ENCODE data around the gene HLA-DQB1.
A peak's percentile ranks its signal among the peaks of the same experiment; 100 is the strongest.
"Not testable (repeated sequence)": the region's sequence is repeated elsewhere in the genome, so short reads cannot be mapped to it uniquely, and the experiment has no call there.

The HLA-DQB1 gene

GRCh38 chr6:32666420-32667300 lies at the start of gene HLA-DQB1:
Gene HLA-DQB1, minus strand, starts transcription at chr6:32666657. Its CDS starts 50 bp downstream, at chr6:32666607.
- DNase-seq: peak; percentile 48

GRCh38 chr6:32713241-32713640 lies 46.8 kb upstream of the HLA-DQB1 start:
- no peak for DNase-seq

DNA sequence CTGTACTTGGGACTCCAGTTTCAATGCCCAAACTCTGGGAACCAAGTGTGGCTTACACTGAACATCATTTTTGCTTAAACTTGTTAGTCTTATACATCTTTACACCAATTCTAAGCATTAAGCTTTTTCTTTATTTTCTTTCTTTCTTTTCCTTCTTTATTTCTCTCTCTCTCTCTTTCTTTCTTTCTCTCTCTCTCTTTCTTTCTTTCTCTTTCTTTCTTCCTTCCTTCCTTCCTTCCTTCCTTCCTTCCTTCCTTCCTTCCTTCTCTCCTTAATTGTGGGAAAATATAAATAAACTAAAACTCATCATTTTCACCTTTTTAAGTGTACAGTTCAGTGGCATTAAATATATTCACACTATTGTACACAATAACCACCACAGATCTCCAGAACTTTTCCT lies 43.2 kb upstream of the HLA-DQB1 start:
- no peak for DNase-seq

DNA sequence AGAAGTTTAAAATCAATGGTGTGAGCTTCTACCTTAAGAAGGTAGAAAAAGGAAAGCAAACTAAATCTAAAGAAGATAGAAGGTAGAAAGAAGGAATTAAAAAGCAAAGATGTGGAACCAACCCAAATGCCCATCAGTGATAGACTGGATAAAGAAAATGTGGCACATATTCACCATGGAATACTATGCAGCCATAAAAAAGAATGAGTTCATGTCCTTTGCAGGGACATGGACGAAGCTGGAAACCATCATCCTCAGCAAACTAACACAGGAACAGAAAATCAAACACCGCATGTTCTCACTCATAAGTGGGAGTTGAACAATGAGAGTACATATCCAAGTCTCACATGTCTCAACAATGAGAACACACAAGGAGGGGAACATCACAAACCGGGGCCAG lies 38.7 kb upstream of the HLA-DQB1 start:
- DNase-seq: not testable (repeated sequence)

- no peak for DNase-seq
Observed at GRCh38 chr6:32703347-32703746, 36.9 kb upstream of the HLA-DQB1 start.

- peak; percentile 17 for DNase-seq
Observed at GRCh38 chr6:32700391-32701040, 34.1 kb upstream of the HLA-DQB1 start.

DNA sequence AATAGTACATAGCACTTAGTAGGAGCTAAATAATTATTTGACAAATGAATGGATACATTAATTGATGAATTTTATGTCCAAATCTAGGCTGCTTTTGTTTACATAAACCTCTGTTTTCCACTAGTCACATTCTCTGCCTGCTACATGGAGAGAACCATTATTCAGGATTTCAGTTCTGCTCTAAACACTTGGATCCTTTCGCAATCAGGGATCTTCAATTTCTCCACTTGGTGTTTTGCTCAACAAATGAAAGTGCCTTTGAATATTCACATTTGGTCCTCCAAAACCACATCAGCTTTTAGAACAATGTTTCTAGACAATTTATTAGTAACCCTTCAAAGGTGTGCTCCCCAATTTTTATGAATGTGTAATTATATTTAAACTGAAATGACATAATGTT lies 30.6 kb upstream of the HLA-DQB1 start:
- DNase-seq: no peak

DNA sequence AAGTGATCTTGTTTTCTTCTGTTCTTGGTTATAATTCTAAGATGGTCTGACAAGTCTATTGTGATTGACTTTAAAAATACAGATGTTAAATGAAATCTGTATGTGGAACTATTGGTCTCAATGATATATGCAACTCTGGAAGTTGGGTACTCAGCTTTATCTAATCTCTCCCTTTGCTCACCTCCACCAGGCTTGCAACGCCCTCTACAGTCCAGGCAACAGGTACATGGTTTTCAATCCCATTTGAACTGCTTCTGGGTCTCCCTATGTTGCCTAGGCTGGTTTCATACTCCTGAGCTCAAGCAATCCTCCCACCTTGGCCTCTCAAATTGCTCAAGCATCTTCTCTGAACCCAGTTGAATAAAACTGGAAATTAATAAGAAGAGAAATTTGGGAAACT lies 25.6 kb upstream of the HLA-DQB1 start:
- DNase-seq: peak; percentile 52

- no peak for DNase-seq
Observed at GRCh38 chr6:32689531-32690501, 23.4 kb upstream of the HLA-DQB1 start.

DNA sequence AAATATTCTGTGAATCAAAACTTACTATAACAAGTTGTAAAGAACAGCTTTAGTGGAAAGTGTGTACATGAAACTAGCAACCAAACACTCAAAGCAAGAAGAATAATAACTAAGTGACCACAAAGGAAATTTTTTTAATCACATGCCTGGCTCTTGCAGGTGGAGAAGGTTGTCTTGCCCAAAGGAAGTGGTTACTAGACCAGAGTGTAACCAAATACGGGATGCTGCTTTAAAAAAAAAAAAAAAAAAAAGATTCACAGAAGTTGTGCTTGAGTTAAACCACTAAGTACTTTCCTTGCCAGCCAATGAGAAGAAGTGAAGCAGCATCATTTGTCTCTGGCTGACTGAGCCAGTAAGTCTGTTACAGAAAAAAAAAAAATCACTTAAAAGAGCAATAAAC lies 19.1 kb upstream of the HLA-DQB1 start:
- no peak for DNase-seq

GRCh38 chr6:32684246-32684645 lies 17.8 kb upstream of the HLA-DQB1 start:
- no peak for DNase-seq

DNA sequence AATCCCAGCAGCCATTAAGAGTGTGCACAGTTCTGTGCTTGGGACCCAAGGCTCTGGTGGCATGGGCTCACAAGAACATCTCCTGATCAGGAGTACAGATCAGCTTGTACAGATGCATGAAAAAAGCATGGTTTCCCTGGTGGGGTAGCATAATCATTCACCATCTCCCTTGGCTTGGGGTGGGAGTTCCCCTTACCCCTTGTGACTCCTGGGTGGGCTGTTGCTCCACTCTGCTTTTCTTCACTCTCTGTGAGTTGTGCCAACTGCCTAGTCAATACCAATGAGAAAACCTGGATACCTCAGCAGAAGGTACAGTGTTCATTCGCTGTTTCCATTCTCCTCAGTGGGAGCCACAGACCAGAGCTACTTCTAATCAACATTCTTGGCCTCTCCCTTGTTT lies 13.6 kb upstream of the HLA-DQB1 start:
- no peak for DNase-seq

- no peak for DNase-seq
Observed at GRCh38 chr6:32679492-32679891, 13.0 kb upstream of the HLA-DQB1 start.

DNA sequence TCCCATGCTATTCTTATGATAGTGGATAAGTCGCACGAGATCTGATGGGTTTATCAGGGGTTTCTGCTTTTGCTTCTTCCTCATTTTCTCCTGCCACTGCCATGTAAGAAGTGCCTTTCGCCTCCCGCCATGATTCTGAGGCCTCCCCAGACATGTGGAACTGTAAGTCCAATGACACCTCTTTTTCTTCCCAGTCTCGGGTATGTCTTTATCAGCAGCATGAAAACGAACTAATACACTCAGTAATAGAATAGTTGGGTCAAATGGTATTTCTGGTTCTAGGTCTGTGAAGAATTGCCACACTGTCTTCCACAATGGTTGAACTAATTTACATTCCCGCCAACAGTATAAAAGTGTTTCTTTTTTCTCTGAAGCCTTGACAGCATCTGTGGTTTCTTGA lies 7.7 kb upstream of the HLA-DQB1 start:
- not testable (repeated sequence) for DNase-seq

GRCh38 chr6:32671908-32672307 lies 5.5 kb upstream of the HLA-DQB1 start:
- DNase-seq: not testable (repeated sequence)

GRCh38 chr6:32669893-32670292 lies 3.4 kb upstream of the HLA-DQB1 start:
- no peak for DNase-seq

DNA sequence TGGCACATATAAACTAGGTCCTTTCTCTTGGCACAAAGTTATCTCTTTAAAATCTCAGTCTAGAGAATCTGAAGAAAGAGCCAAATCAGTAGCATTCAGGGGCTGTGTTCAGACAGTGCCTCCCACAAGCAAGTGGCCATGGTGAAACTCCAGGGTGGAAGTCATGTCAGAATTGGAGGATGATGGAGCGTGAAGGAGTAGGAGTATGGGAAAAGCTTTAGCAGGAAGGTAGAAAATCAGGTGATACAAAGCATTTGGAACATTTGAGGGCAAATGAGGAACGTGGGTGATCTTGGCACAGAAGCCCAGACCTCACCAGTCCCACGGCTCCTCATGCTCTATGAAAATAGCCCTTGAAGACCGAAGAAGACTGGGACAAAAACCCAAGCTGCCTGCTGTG lies 2.8 kb upstream of the HLA-DQB1 start:
- no peak for DNase-seq

DNA sequence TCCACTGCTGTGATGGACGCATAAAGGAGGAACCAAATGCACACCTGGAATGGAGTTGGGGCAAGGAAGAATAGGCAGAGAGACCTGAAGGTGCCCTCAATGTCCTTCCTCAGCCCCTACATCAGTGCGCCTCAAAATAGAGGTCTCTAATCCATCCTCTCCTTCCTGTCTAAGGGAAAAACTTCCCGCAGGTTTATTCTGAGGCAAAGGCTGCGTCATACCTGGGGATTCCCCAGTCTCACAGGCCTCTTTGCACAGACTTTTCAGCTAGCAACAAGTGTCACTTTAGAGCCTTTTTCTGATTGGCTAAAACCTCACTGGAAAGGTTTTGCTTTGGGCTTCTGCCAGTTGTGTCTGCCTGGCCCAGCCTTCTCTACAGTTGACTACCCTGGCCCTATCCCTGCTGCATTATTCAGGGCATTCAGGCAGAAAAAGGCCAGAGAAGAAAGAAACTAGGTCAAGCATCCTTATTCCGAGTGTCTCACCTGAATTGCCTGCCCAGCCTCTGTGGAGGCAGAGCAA lies 1.8 kb upstream of the HLA-DQB1 start:
- DNase-seq: peak; percentile 44

DNA sequence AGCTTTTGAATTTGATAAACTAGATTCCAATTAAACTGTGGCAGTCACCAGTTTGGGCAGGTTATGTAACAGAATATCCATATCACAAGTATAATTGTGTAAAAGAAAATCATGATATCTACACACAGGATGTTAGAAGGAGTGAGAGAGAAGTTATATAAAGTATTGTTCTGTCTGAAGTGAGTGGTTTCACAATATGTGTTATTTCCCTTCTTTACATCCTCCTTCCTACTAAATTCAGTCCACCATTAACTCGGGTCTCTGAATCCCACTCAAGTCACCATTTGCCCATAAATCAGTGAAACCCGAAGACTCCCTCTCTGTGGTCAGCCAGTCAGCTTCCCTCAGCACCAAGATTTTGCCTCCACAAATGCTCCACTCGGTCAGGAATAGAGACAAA lies 796 bp downstream of the HLA-DQB1 start:
- DNase-seq: no peak

DNA sequence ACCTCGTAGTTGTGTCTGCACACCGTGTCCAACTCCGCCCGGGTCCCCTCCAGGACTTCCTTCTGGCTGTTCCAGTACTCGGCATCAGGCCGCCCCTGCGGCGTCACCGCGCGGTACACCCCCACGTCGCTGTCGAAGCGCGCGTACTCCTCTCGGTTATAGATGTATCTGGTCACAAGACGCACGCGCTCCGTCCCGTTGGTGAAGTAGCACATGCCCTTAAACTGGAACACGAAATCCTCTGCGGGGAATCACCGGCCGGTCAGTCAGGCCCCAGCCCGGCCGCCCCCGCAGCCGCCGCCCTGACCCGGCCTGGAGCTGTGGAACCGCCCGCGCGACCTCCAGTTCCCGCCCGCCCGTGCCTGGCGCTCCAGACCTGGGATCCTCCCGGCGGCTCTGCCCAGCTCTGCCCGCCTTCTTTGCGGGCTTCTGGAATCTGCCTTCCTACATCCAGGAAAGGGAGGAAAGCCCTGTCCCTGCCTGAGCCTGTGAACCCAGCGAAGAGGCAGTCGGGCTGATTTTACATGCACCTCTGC lies 1.6 kb downstream of the HLA-DQB1 start:
- DNase-seq: peak; percentile 63

DNA sequence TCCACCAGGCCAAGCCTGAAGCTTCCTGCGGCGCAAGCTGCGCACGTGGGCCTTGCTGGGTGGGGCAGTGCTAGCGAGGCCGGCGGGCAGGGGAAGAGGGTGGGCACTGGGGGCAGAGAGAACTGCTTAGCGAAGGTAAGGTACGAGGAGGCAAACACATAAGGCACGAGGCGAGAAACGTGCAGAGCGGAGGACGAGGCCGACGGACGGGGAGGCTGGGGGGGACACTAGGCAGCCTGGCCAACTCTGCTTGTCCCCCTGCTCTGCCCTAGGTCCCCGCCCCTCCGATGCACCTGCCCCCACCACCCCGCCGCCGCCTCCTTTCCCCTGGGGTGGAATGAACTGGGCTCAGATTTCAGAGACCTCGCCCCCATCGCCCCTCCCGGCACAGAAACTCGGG lies 2.1 kb downstream of the HLA-DQB1 start:
- DNase-seq: no peak

GRCh38 chr6:32662836-32663235 lies 3.6 kb downstream of the HLA-DQB1 start:
- DNase-seq: no peak

DNA sequence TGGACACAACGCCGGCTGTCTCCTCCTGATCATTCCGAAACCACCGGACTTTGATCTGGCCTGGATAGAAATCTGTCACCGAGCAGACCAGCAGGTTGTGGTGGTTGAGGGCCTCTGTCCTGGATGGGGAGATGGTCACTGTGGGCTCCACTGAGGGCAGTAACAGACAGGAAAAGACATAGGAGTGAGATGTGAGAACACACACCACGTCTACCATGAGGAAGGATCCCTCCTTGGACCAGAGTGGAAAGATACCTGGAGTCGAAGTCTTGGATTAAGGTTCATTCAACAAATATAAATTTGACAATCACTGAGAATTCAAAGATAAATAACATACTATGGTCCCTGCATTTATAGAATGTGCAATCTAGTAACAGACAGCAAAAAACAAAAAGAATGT lies 4.4 kb downstream of the HLA-DQB1 start:
- no peak for DNase-seq

All from stimulated activated CD4-positive, alpha-beta T cell treated with anti-CD3 and anti-CD28 coated beads, Interleukin-15, amount 100 ng/mL, for 24 hours (primary cell).